H1 (cell line): ENCODE data around the gene OR51V1. TPM values are rescaled to one million over a fixed set of nuclear protein-coding genes. Genes with fewer than 3 reads are reported as not detected.

Source experiments
- GTF2F1 ChIP-seq: IDR thresholded peaks from 2 replicates; pipeline ENCODE4 v1.6.1; 2012; ENCODE audit warnings: low read depth, low read length, improper control_type of control experiment, borderline replicate concordance
- SAP30 ChIP-seq: fragments of 300-600 bp; sonication (generic); IDR thresholded peaks from 2 replicates; pipeline ENCODE4 v1.7.1; 2012; ENCODE audit warnings: low read length, moderate library complexity, mild to moderate bottlenecking, inconsistent platforms; ENCODE audit not compliant: insufficient read depth, insufficient replicate concordance
- polyA plus RNA-seq, 7 experiments: library from polyadenylated mRNA; depleted of rRNA in 3 of 7; stranded (reverse) in 5 of 7; unstranded in 2 of 7; fragments of >200 nt in 5 of 7; fragments of 200-250 nt in 2 of 7; gene quantifications; 1 replicate in 5 of 7; 2 replicates in 1 of 7; 4 replicates in 1 of 7; pipeline versions ENCODE4 v1.2.1 to v1.2.3, GENCODE V29; 2011 to 2013; ENCODE audit warnings: missing spikeins in 2 of 7, mixed read lengths in 2 of 7
- total RNA-seq: library from RNA; stranded (reverse); fragmentation: NEBNext Ultra II Directional; extraction: Animal tissue kit (Norgen Biotek cat#: 25700); gene quantifications from 2 replicates; pipeline ENCODE4 v1.2.1, GENCODE V29; 2021
- TF ChIP-seq, protein P1 (sequence below): fragments of 300-600 bp; sonication (generic); IDR thresholded peaks from 2 replicates; pipeline ENCODE4 v1.7.1; 2012; ENCODE audit warnings: low read length, moderate library complexity, mild to moderate bottlenecking, inconsistent platforms; ENCODE audit not compliant: insufficient replicate concordance
- TF ChIP-seq, protein P2 (sequence below): IDR thresholded peaks from 2 replicates; pipeline ENCODE4 v1.6.1; 2012; ENCODE audit warnings: inconsistent platforms
- TF ChIP-seq, protein P3 (sequence below): IDR thresholded peaks from 2 replicates; pipeline ENCODE4 v1.6.1; 2012; ENCODE audit warnings: low read length, inconsistent platforms

OR51V1 gene
- total and polyA plus RNA-seq, 2 of the 8 experiments (the other 6 are each of a cell fraction or from before 2014, with no cell fraction given), result not detected

- TF ChIP-seq, protein P1, sequence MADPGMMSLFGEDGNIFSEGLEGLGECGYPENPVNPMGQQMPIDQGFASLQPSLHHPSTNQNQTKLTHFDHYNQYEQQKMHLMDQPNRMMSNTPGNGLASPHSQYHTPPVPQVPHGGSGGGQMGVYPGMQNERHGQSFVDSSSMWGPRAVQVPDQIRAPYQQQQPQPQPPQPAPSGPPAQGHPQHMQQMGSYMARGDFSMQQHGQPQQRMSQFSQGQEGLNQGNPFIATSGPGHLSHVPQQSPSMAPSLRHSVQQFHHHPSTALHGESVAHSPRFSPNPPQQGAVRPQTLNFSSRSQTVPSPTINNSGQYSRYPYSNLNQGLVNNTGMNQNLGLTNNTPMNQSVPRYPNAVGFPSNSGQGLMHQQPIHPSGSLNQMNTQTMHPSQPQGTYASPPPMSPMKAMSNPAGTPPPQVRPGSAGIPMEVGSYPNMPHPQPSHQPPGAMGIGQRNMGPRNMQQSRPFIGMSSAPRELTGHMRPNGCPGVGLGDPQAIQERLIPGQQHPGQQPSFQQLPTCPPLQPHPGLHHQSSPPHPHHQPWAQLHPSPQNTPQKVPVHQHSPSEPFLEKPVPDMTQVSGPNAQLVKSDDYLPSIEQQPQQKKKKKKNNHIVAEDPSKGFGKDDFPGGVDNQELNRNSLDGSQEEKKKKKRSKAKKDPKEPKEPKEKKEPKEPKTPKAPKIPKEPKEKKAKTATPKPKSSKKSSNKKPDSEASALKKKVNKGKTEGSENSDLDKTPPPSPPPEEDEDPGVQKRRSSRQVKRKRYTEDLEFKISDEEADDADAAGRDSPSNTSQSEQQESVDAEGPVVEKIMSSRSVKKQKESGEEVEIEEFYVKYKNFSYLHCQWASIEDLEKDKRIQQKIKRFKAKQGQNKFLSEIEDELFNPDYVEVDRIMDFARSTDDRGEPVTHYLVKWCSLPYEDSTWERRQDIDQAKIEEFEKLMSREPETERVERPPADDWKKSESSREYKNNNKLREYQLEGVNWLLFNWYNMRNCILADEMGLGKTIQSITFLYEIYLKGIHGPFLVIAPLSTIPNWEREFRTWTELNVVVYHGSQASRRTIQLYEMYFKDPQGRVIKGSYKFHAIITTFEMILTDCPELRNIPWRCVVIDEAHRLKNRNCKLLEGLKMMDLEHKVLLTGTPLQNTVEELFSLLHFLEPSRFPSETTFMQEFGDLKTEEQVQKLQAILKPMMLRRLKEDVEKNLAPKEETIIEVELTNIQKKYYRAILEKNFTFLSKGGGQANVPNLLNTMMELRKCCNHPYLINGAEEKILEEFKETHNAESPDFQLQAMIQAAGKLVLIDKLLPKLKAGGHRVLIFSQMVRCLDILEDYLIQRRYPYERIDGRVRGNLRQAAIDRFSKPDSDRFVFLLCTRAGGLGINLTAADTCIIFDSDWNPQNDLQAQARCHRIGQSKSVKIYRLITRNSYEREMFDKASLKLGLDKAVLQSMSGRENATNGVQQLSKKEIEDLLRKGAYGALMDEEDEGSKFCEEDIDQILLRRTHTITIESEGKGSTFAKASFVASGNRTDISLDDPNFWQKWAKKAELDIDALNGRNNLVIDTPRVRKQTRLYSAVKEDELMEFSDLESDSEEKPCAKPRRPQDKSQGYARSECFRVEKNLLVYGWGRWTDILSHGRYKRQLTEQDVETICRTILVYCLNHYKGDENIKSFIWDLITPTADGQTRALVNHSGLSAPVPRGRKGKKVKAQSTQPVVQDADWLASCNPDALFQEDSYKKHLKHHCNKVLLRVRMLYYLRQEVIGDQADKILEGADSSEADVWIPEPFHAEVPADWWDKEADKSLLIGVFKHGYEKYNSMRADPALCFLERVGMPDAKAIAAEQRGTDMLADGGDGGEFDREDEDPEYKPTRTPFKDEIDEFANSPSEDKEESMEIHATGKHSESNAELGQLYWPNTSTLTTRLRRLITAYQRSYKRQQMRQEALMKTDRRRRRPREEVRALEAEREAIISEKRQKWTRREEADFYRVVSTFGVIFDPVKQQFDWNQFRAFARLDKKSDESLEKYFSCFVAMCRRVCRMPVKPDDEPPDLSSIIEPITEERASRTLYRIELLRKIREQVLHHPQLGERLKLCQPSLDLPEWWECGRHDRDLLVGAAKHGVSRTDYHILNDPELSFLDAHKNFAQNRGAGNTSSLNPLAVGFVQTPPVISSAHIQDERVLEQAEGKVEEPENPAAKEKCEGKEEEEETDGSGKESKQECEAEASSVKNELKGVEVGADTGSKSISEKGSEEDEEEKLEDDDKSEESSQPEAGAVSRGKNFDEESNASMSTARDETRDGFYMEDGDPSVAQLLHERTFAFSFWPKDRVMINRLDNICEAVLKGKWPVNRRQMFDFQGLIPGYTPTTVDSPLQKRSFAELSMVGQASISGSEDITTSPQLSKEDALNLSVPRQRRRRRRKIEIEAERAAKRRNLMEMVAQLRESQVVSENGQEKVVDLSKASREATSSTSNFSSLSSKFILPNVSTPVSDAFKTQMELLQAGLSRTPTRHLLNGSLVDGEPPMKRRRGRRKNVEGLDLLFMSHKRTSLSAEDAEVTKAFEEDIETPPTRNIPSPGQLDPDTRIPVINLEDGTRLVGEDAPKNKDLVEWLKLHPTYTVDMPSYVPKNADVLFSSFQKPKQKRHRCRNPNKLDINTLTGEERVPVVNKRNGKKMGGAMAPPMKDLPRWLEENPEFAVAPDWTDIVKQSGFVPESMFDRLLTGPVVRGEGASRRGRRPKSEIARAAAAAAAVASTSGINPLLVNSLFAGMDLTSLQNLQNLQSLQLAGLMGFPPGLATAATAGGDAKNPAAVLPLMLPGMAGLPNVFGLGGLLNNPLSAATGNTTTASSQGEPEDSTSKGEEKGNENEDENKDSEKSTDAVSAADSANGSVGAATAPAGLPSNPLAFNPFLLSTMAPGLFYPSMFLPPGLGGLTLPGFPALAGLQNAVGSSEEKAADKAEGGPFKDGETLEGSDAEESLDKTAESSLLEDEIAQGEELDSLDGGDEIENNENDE, result no peak
- TF ChIP-seq SAP30 (no peak), GTF2F1 (no peak)
- TF ChIP-seq, protein P2, sequence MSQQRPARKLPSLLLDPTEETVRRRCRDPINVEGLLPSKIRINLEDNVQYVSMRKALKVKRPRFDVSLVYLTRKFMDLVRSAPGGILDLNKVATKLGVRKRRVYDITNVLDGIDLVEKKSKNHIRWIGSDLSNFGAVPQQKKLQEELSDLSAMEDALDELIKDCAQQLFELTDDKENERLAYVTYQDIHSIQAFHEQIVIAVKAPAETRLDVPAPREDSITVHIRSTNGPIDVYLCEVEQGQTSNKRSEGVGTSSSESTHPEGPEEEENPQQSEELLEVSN, result no peak
- TF ChIP-seq, protein P3, sequence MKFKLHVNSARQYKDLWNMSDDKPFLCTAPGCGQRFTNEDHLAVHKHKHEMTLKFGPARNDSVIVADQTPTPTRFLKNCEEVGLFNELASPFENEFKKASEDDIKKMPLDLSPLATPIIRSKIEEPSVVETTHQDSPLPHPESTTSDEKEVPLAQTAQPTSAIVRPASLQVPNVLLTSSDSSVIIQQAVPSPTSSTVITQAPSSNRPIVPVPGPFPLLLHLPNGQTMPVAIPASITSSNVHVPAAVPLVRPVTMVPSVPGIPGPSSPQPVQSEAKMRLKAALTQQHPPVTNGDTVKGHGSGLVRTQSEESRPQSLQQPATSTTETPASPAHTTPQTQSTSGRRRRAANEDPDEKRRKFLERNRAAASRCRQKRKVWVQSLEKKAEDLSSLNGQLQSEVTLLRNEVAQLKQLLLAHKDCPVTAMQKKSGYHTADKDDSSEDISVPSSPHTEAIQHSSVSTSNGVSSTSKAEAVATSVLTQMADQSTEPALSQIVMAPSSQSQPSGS, result no peak
Measured at GRCh38 chr11:5200582-5200981, at the start of gene OR51V1 (continued).
